ENCODE results near the gene REEP1.

GRCh38 chr2:86218124-86218523 is 119.3 kb downstream of the REEP1 start:
- TF ChIP-seq POLR2A (IDR thresholded peaks at IDR 0.05) (no peak), CTCF (IDR thresholded peaks at IDR 0.05) (no peak)

Data from uterus (tissue), 2 donors.